Measurements from ENCODE around the gene FFAR1.

FFAR1 gene

GRCh38 chr19:35302446-35302845 lies 45.3 kb upstream of the FFAR1 start:
- no peak overlapping the region for H3K4me3 ChIP-seq (ENCODE audit: low read depth, low read length)
- TF ChIP-seq CTCF (IDR thresholded peaks at IDR 0.05; ENCODE audit: control insufficient read depth, extremely low read depth, insufficient read depth) = no peak
- DNase-seq (ENCODE audit: low read depth) = no peak

- DNase-seq (ENCODE audit: low read depth) = no peak
- H3K4me3 ChIP-seq (ENCODE audit: low read depth, low read length) = no peak overlapping the region
- TF ChIP-seq CTCF (IDR thresholded peaks at IDR 0.05; ENCODE audit: control insufficient read depth, extremely low read depth, insufficient read depth) = no peak
Measured at GRCh38 chr19:35303357-35303915, 44.3 kb upstream of the FFAR1 start.

GRCh38 chr19:35304036-35304435 lies 43.7 kb upstream of the FFAR1 start:
- H3K4me3 ChIP-seq (ENCODE audit: low read depth, low read length) = no peak overlapping the region
- DNase-seq (ENCODE audit: low read depth) = no peak
- TF ChIP-seq CTCF (IDR thresholded peaks at IDR 0.05; ENCODE audit: control insufficient read depth, extremely low read depth, insufficient read depth) = no peak

- no peak for TF ChIP-seq CTCF (IDR thresholded peaks at IDR 0.05; ENCODE audit: control insufficient read depth, extremely low read depth, insufficient read depth)
- no peak for DNase-seq (ENCODE audit: low read depth)
- H3K4me3 ChIP-seq (ENCODE audit: low read depth, low read length) = no peak overlapping the region
Measured at GRCh38 chr19:35305181-35305580, 42.5 kb upstream of the FFAR1 start.

GRCh38 chr19:35306473-35307246 lies 41.0 kb upstream of the FFAR1 start:
- 0 out of 2 replicates have a peak, but pooled peaks have one; percentile 15 for TF ChIP-seq CTCF (IDR thresholded peaks at IDR 0.05; ENCODE audit: control insufficient read depth, extremely low read depth, insufficient read depth)
- no peak for DNase-seq (ENCODE audit: low read depth)

GRCh38 chr19:35307931-35308330 lies 39.8 kb upstream of the FFAR1 start:
- TF ChIP-seq CTCF (IDR thresholded peaks at IDR 0.05; ENCODE audit: control insufficient read depth, extremely low read depth, insufficient read depth) = no peak
- DNase-seq (ENCODE audit: low read depth) = no peak
- H3K4me3 ChIP-seq (ENCODE audit: low read depth, low read length) = no peak overlapping the region

More at GRCh38 chr19:35306473-35307246, 41.0 kb upstream of the FFAR1 start:
- H3K4me3 ChIP-seq (ENCODE audit: low read depth, low read length) = no peak overlapping the region

Measured in LNCaP clone FGC (cell line).